GM23338 (cell line): ENCODE data around the gene PAK1. TPM values are rescaled to one million over a fixed set of nuclear protein-coding genes. Genes with fewer than 3 reads are reported as not detected.

Experiments
- ATAC-seq: fragments of 200-7000 bp; cut with Tn5 transposase; 3 replicates; pipeline ENCODE4 v1.9.1; 2020
- DNase-seq: peaks from one replicate; pipeline ENCODE4 v3.0.0-alpha.2; 2015; ENCODE audit warnings: low spot score
- H2AFZ ChIP-seq: fragments of 200-600 bp; sonication (generic); 2 replicates; pipeline ENCODE4 v1.8.0; 2016; ENCODE audit warnings: antibody characterized with exemption, mild to moderate bottlenecking, moderate library complexity
- H3F3A ChIP-seq: fragments of 200-600 bp; sonication (generic); replicated peaks from 2 replicates; pipeline ENCODE4 v1.8.0; 2017; ENCODE audit warnings: antibody characterized with exemption, mixed run types, low read depth
- H3K27ac ChIP-seq: fragments of 200-600 bp; sonication (generic); 2 replicates; pipeline ENCODE4 v1.6.1; 2016; ENCODE audit warnings: low read depth
- H3K27me3 ChIP-seq: fragments of 200-600 bp; sonication (generic); 2 replicates; pipeline ENCODE4 v1.8.0; 2016; ENCODE audit warnings: mild to moderate bottlenecking, mixed run types, moderate library complexity; ENCODE audit not compliant: insufficient read depth
- H3K36me3 ChIP-seq: fragments of 200-600 bp; sonication (generic); 2 replicates; pipeline ENCODE4 v1.8.0; 2016; ENCODE audit warnings: mild to moderate bottlenecking; ENCODE audit not compliant: insufficient read depth
- H3K4me1 ChIP-seq: fragments of 200-600 bp; sonication (generic); 2 replicates; pipeline ENCODE4 v1.8.0; 2016; ENCODE audit warnings: mild to moderate bottlenecking, moderate library complexity; ENCODE audit not compliant: insufficient read depth
- H3K4me2 ChIP-seq: fragments of 200-600 bp; sonication (generic); 2 replicates; pipeline ENCODE4 v1.7.1; 2017; ENCODE audit warnings: mixed run types
- H3K4me3 ChIP-seq: fragments of 200-600 bp; sonication (generic); 2 replicates; pipeline ENCODE4 v1.6.1; 2016; ENCODE audit warnings: mixed run types
- H3K79me2 ChIP-seq: fragments of 200-600 bp; sonication (generic); replicated peaks from 2 replicates; pipeline ENCODE4 v1.8.0; 2017; ENCODE audit warnings: mild to moderate bottlenecking; ENCODE audit not compliant: insufficient read depth
- H3K9me2 ChIP-seq: fragments of 200-600 bp; sonication (generic); 2 replicates; pipeline ENCODE4 v1.8.0; 2017; ENCODE audit not compliant: insufficient read depth
- H4K20me1 ChIP-seq: fragments of 200-600 bp; sonication (generic); replicated peaks from 2 replicates; pipeline ENCODE4 v1.8.0; 2017; ENCODE audit warnings: mild to moderate bottlenecking; ENCODE audit not compliant: insufficient read depth
- H3K27ac Mint-ChIP-seq: 2 replicates; pipeline ENCODE4 v1.8.0; 2020; ENCODE audit warnings: inconsistent platforms, mild to moderate bottlenecking, moderate library complexity, mixed read lengths
- H3K27me3 Mint-ChIP-seq: 3 replicates; pipeline ENCODE4 v1.8.0; 2022; ENCODE audit warnings: low read depth, mild to moderate bottlenecking, moderate library complexity, mixed read lengths, inconsistent platforms; ENCODE audit not compliant: insufficient read depth, poor library complexity
- H3K36me3 Mint-ChIP-seq: 3 replicates; pipeline ENCODE4 v1.8.0; 2021; ENCODE audit warnings: low read depth, mild to moderate bottlenecking, inconsistent platforms, moderate library complexity, mixed read lengths
- H3K4me1 Mint-ChIP-seq: 3 replicates; pipeline ENCODE4 v1.8.0; 2020; ENCODE audit warnings: mild to moderate bottlenecking, inconsistent platforms, mixed read lengths
- H3K4me3 Mint-ChIP-seq: 3 replicates; pipeline ENCODE4 v1.8.0; 2021; ENCODE audit warnings: moderate library complexity, mild to moderate bottlenecking, inconsistent platforms, mixed read lengths
- H3K9me3 Mint-ChIP-seq: 3 replicates; pipeline ENCODE4 v1.8.0; 2020; ENCODE audit warnings: moderate library complexity, mild to moderate bottlenecking, inconsistent platforms, mixed read lengths
- STAT1 ChIP-seq: IDR thresholded peaks from one replicate; pipeline ENCODE4 v1.6.1; 2016; ENCODE audit warnings: antibody characterized with exemption; ENCODE audit not compliant: unreplicated experiment
- polyA plus RNA-seq: library from polyadenylated mRNA; unstranded; fragments of >200 nt; fragmentation: Nextera tagmentation; extraction: Ambion mirVana; gene quantifications from 2 replicates; pipeline ENCODE4 v1.2.1, GENCODE V29; 2016
- total RNA-seq: library from RNA; depleted of rRNA; stranded (reverse); fragments of >200 nt; shearing (Covaris generic); gene quantifications from 2 replicates; pipeline ENCODE4 v1.2.3, GENCODE V29; 2014
- TF ChIP-seq, protein P1 (sequence below), 2 experiments: fragments of 200-600 bp in 1 of 2; sonication (generic) in 1 of 2; conservative IDR thresholded peaks; 2 replicates each; pipeline versions ENCODE4 v1.5.1 to v1.6.1; 2016 to 2017; ENCODE audit warnings: antibody characterized with exemption in 2 of 2, low read depth in 2 of 2, mild to moderate bottlenecking in 2 of 2, moderate library complexity in 1 of 2
- TF ChIP-seq, protein P2 (sequence below): IDR thresholded peaks from 2 replicates; pipeline ENCODE4 v1.6.1; 2016; ENCODE audit warnings: antibody characterized with exemption
- TF ChIP-seq, protein P3 (sequence below): fragments of 250-450 bp; sonication (Bioruptor Pico); IDR thresholded peaks from 2 replicates; pipeline ENCODE4 v1.5.0; 2020; ENCODE audit warnings: mild to moderate bottlenecking, moderate library complexity

PAK1 gene
- total and polyA plus RNA-seq, 2 experiments from 2014 or later: 102 to 175 TPM

DNA sequence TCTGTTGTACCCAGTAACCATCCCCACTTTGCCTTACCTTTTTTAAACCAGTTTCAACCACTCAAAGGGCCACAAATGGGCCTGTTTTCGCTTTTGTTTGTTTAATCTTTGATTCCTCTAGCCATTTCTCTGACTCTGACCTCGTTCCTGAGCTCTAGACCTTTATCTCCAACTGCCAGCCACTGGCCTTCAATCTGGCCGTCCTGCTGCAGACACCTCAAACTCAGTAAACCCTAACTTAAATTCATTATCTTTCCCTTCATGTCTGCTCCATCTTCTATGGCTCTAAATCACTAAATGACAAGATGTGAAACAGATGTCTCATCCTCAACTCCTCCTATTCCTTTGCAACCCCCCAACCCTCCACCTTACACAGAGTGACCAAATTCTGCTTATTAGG is 171.1 kb downstream of the PAK1 start:
- Mint-ChIP-seq H3K9me3 (no peaks in the 10 kb centered on the region; the same call in 2 of the 3 replicates), H3K27me3 (no peaks in the 10 kb centered on the region), H3K4me3 (no peak overlapping the region), H3K36me3 (no peaks in the 10 kb centered on the region), H3K27ac (no peak overlapping the region), H3K4me1 (peaks cover 9% of the 10 kb centered on the region)
- Histone ChIP-seq H3K27me3 (no peaks in the 10 kb centered on the region), H2AFZ (no peak overlapping the region), H3K4me1 (no peaks in the 10 kb centered on the region), H3F3A (no peaks in the 10 kb centered on the region), H3K4me3 (no peak overlapping the region), H3K79me2 (no peaks in the 10 kb centered on the region), H3K9me2 (no peaks in the 10 kb centered on the region), H4K20me1 (no peaks in the 10 kb centered on the region), H3K27ac (no peak overlapping the region), H3K4me2 (no peak overlapping the region), H3K36me3 (no peaks in the 10 kb centered on the region)
- TF ChIP-seq, protein P1, sequence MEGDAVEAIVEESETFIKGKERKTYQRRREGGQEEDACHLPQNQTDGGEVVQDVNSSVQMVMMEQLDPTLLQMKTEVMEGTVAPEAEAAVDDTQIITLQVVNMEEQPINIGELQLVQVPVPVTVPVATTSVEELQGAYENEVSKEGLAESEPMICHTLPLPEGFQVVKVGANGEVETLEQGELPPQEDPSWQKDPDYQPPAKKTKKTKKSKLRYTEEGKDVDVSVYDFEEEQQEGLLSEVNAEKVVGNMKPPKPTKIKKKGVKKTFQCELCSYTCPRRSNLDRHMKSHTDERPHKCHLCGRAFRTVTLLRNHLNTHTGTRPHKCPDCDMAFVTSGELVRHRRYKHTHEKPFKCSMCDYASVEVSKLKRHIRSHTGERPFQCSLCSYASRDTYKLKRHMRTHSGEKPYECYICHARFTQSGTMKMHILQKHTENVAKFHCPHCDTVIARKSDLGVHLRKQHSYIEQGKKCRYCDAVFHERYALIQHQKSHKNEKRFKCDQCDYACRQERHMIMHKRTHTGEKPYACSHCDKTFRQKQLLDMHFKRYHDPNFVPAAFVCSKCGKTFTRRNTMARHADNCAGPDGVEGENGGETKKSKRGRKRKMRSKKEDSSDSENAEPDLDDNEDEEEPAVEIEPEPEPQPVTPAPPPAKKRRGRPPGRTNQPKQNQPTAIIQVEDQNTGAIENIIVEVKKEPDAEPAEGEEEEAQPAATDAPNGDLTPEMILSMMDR (conservative IDR thresholded peaks at IDR 0.05; ENCODE audit: low read depth in 2 of 2): no peak
- DNase-seq (no peak), ATAC-seq (no peak)

DNA sequence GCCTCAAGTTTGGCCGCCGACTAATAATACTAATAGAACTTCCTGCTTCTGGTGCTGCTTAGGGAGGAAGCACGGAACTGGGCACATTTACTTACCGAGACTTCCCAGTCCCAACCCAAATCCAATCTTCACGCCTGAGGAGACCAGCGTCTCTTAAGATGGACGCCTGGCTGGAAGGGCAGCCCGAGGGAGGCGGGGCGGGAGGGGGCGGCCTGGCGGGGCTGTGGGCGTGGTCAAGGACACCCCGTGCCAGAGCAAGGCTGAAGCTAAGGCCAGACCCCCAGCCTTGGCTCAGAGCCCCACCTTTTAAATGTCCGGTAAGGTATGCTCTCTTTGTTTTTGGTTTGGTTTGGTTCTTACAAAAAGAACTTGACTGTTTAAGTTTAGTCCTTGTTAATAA is 172.4 kb downstream of the PAK1 start, which contains the start of gene GDPD4:
TSS of gene GDPD4 (minus strand) at position 177 of the 400 bp plus-strand sequence. CDS start 16,549 bp downstream, outside the sequence.
- Histone ChIP-seq H3K27ac (no peak within 1 kb of the TSS), H3K9me2 (no peaks in the 10 kb centered on the region), H3K79me2 (no peaks in the 10 kb centered on the region), H3K36me3 (no peaks in the 10 kb centered on the region), H3F3A (no peaks in the 10 kb centered on the region), H4K20me1 (no peaks in the 10 kb centered on the region), H3K4me2 (no peak within 1 kb of the TSS), H2AFZ (peak within 1 kb of the TSS; percentile 91; the same call in 1 of the 2 replicates), H3K27me3 (no peaks in the 10 kb centered on the region), H3K4me3 (no peak within 1 kb of the TSS), H3K4me1 (no peaks in the 10 kb centered on the region)
- no peaks in the 10 kb centered on the region for H3K36me3 Mint-ChIP-seq
- H3K27me3 Mint-ChIP-seq: no peaks in the 10 kb centered on the region
- no peak within 1 kb of the TSS for H3K4me3 Mint-ChIP-seq
- no peaks in the 10 kb centered on the region; the same call in 2 of the 3 replicates for H3K9me3 Mint-ChIP-seq
- ATAC-seq (peak; percentile 64), DNase-seq (peak; percentile 45)
- TF ChIP-seq, protein P2, sequence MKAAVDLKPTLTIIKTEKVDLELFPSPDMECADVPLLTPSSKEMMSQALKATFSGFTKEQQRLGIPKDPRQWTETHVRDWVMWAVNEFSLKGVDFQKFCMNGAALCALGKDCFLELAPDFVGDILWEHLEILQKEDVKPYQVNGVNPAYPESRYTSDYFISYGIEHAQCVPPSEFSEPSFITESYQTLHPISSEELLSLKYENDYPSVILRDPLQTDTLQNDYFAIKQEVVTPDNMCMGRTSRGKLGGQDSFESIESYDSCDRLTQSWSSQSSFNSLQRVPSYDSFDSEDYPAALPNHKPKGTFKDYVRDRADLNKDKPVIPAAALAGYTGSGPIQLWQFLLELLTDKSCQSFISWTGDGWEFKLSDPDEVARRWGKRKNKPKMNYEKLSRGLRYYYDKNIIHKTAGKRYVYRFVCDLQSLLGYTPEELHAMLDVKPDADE: no peak
- TF ChIP-seq STAT1: no peak
- TF ChIP-seq, protein P3, sequence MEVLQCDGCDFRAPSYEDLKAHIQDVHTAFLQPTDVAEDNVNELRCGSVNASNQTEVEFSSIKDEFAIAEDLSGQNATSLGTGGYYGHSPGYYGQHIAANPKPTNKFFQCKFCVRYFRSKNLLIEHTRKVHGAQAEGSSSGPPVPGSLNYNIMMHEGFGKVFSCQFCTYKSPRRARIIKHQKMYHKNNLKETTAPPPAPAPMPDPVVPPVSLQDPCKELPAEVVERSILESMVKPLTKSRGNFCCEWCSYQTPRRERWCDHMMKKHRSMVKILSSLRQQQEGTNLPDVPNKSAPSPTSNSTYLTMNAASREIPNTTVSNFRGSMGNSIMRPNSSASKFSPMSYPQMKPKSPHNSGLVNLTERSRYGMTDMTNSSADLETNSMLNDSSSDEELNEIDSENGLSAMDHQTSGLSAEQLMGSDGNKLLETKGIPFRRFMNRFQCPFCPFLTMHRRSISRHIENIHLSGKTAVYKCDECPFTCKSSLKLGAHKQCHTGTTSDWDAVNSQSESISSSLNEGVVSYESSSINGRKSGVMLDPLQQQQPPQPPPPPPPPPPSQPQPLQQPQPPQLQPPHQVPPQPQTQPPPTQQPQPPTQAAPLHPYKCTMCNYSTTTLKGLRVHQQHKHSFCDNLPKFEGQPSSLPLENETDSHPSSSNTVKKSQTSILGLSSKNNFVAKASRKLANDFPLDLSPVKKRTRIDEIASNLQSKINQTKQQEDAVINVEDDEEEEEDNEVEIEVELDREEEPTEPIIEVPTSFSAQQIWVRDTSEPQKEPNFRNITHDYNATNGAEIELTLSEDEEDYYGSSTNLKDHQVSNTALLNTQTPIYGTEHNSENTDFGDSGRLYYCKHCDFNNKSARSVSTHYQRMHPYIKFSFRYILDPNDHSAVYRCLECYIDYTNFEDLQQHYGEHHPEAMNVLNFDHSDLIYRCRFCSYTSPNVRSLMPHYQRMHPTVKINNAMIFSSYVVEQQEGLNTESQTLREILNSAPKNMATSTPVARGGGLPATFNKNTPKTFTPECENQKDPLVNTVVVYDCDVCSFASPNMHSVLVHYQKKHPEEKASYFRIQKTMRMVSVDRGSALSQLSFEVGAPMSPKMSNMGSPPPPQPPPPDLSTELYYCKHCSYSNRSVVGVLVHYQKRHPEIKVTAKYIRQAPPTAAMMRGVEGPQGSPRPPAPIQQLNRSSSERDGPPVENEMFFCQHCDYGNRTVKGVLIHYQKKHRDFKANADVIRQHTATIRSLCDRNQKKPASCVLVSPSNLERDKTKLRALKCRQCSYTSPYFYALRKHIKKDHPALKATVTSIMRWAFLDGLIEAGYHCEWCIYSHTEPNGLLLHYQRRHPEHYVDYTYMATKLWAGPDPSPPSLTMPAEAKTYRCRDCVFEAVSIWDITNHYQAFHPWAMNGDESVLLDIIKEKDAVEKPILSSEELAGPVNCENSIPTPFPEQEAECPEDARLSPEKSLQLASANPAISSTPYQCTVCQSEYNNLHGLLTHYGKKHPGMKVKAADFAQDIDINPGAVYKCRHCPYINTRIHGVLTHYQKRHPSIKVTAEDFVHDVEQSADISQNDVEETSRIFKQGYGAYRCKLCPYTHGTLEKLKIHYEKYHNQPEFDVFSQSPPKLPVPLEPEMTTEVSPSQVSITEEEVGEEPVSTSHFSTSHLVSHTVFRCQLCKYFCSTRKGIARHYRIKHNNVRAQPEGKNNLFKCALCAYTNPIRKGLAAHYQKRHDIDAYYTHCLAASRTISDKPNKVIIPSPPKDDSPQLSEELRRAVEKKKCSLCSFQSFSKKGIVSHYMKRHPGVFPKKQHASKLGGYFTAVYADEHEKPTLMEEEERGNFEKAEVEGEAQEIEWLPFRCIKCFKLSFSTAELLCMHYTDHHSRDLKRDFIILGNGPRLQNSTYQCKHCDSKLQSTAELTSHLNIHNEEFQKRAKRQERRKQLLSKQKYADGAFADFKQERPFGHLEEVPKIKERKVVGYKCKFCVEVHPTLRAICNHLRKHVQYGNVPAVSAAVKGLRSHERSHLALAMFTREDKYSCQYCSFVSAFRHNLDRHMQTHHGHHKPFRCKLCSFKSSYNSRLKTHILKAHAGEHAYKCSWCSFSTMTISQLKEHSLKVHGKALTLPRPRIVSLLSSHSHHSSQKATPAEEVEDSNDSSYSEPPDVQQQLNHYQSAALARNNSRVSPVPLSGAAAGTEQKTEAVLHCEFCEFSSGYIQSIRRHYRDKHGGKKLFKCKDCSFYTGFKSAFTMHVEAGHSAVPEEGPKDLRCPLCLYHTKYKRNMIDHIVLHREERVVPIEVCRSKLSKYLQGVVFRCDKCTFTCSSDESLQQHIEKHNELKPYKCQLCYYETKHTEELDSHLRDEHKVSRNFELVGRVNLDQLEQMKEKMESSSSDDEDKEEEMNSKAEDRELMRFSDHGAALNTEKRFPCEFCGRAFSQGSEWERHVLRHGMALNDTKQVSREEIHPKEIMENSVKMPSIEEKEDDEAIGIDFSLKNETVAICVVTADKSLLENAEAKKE: no peak
- no peak within 1 kb of the TSS for H3K27ac Mint-ChIP-seq
- peaks cover 9% of the 10 kb centered on the region for H3K4me1 Mint-ChIP-seq
